SK-N-SH treated with all-trans-retinoic acid at 6 μM for 48 hours (cell line): ENCODE data around the gene GALNT7.

Source experiments
- ATAC-seq: fragments of 200-7000 bp; cut with Tn5 transposase; 3 replicates; pipeline ENCODE4 v1.9.1; 2020; ENCODE audit warnings: mild to moderate bottlenecking, moderate library complexity
- ARNTL ChIP-seq: fragments of 450-650 bp; formaldehyde crosslinking; IDR thresholded peaks from 2 replicates; pipeline ENCODE4 v1.5.0; 2020; ENCODE audit warnings: low read depth, mild to moderate bottlenecking, moderate library complexity, borderline replicate concordance
- BACH2 ChIP-seq: fragments of 250-450 bp; sonication (Bioruptor Pico); IDR thresholded peaks from 2 replicates; pipeline ENCODE4 v1.9.0; 2021; ENCODE audit warnings: mild to moderate bottlenecking, borderline replicate concordance
- CSDC2 ChIP-seq: fragments of 250-450 bp; sonication (Bioruptor Pico); IDR thresholded peaks from 2 replicates; pipeline ENCODE4 v1.5.0; 2020; ENCODE audit warnings: mild to moderate bottlenecking, moderate library complexity
- ESRRG ChIP-seq: fragments of 250-450 bp; sonication (Bioruptor Pico); IDR thresholded peaks from 2 replicates; pipeline ENCODE4 v1.6.1; 2021; ENCODE audit warnings: mild to moderate bottlenecking
- ISL1 ChIP-seq: fragments of 250-450 bp; sonication (Bioruptor Pico); IDR thresholded peaks from 2 replicates; pipeline ENCODE4 v2.1.2; 2022; ENCODE audit warnings: mild to moderate bottlenecking, moderate library complexity
- PPARA ChIP-seq: fragments of 250-450 bp; sonication (Bioruptor Pico); IDR thresholded peaks from 2 replicates; pipeline ENCODE4 v1.5.0; 2020; ENCODE audit warnings: mild to moderate bottlenecking, borderline replicate concordance
- SNAI2 ChIP-seq: fragments of 250-450 bp; sonication (Bioruptor Pico); IDR thresholded peaks from 2 replicates; pipeline ENCODE4 v1.5.0; 2020; ENCODE audit warnings: mild to moderate bottlenecking, moderate library complexity
- TCF4 ChIP-seq: fragments of 250-450 bp; sonication (Bioruptor Pico); IDR thresholded peaks from 2 replicates; pipeline ENCODE4 v1.8.0; 2021; ENCODE audit warnings: mild to moderate bottlenecking, moderate library complexity, borderline replicate concordance
- TOX ChIP-seq: fragments of 250-450 bp; sonication (Bioruptor Pico); IDR thresholded peaks from 2 replicates; pipeline ENCODE4 v1.8.0; 2021; ENCODE audit warnings: mild to moderate bottlenecking, moderate library complexity, borderline replicate concordance
- TSHZ2 ChIP-seq: fragments of 250-450 bp; sonication (Bioruptor Pico); IDR thresholded peaks from 2 replicates; pipeline ENCODE4 v1.5.0; 2020; ENCODE audit warnings: mild to moderate bottlenecking, moderate library complexity
- ZC3H10 ChIP-seq: fragments of 250-450 bp; sonication (Bioruptor Pico); IDR thresholded peaks from 2 replicates; pipeline ENCODE4 v1.5.1; 2021; ENCODE audit warnings: mild to moderate bottlenecking, moderate library complexity
- ZFP3 ChIP-seq: fragments of 250-450 bp; sonication (Bioruptor Pico); IDR thresholded peaks from 2 replicates; pipeline ENCODE4 v1.5.0; 2020; ENCODE audit warnings: mild to moderate bottlenecking, moderate library complexity
- ZFP30 ChIP-seq: fragments of 450-650 bp; formaldehyde crosslinking; IDR thresholded peaks from 2 replicates; pipeline ENCODE4 v1.5.0; 2022; ENCODE audit warnings: mild to moderate bottlenecking, moderate library complexity
- ZNF565 ChIP-seq: fragments of 450-650 bp; formaldehyde crosslinking; conservative IDR thresholded peaks from 2 replicates; pipeline ENCODE4 v1.5.0; 2020; ENCODE audit warnings: low read depth, mild to moderate bottlenecking, moderate library complexity
- ZNF70 ChIP-seq: fragments of 450-650 bp; formaldehyde crosslinking; IDR thresholded peaks from 2 replicates; pipeline ENCODE4 v1.5.0; 2020; ENCODE audit warnings: mild to moderate bottlenecking, moderate library complexity
- ZNF8 ChIP-seq: fragments of 450-650 bp; formaldehyde crosslinking; IDR thresholded peaks from 2 replicates; pipeline ENCODE4 v1.5.0; 2020; ENCODE audit warnings: mild to moderate bottlenecking, moderate library complexity
- TF ChIP-seq, protein P1 (sequence below): fragments of 250-450 bp; sonication (Bioruptor Pico); IDR thresholded peaks from 2 replicates; pipeline ENCODE4 v1.8.0; 2021; ENCODE audit warnings: low read depth, mild to moderate bottlenecking, moderate library complexity, borderline replicate concordance
- TF ChIP-seq, protein P2 (sequence below): fragments of 250-450 bp; sonication (Bioruptor Pico); IDR thresholded peaks from 2 replicates; pipeline ENCODE4 v1.5.1; 2020; ENCODE audit warnings: low read depth, mild to moderate bottlenecking, moderate library complexity
- TF ChIP-seq, protein P3 (sequence below): fragments of 250-450 bp; sonication (Bioruptor Pico); IDR thresholded peaks from 2 replicates; pipeline ENCODE4 v1.5.1; 2021; ENCODE audit warnings: mild to moderate bottlenecking, moderate library complexity
- TF ChIP-seq, protein P4 (sequence below): fragments of 250-450 bp; sonication (Bioruptor Pico); IDR thresholded peaks from 2 replicates; pipeline ENCODE4 v1.8.0; 2020; ENCODE audit warnings: mild to moderate bottlenecking, moderate library complexity, borderline replicate concordance

Gene GALNT7

DNA sequence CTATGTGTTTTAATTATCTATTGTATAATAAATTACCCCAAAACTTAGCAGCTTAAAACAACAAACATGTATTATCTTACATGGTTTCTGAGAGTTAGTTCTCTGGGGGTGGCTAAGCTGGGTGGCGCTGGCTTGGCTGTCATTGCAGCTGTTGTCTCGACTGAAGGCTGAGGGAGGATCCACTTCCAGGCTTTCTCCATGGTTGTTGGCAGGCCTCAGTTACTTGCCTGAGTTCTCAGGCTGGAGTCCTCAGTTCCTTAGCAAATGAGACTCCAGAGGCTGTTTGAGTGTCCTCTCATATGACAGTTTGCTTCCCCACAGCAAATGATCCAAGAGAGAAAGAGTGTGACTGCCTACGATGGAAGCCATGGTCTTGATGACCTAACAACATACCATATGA is 23.5 kb upstream of the GALNT7 start:
- TF ChIP-seq PPARA (CRISPR knock-in tag) (no peak), ZNF565 (no peak), ZNF8 (CRISPR knock-in tag) (no peak), BACH2 (CRISPR knock-in tag) (no peak), ZFP3 (no peak), TOX (CRISPR knock-in tag) (no peak), ZFP30 (CRISPR knock-in tag) (no peak), ZC3H10 (CRISPR knock-in tag) (no peak), SNAI2 (no peak), ISL1 (no peak), ARNTL (CRISPR knock-in tag) (no peak), CSDC2 (CRISPR knock-in tag) (no peak), TCF4 (CRISPR knock-in tag) (no peak), ZNF70 (CRISPR knock-in tag) (no peak)
- TF ChIP-seq, protein P1, sequence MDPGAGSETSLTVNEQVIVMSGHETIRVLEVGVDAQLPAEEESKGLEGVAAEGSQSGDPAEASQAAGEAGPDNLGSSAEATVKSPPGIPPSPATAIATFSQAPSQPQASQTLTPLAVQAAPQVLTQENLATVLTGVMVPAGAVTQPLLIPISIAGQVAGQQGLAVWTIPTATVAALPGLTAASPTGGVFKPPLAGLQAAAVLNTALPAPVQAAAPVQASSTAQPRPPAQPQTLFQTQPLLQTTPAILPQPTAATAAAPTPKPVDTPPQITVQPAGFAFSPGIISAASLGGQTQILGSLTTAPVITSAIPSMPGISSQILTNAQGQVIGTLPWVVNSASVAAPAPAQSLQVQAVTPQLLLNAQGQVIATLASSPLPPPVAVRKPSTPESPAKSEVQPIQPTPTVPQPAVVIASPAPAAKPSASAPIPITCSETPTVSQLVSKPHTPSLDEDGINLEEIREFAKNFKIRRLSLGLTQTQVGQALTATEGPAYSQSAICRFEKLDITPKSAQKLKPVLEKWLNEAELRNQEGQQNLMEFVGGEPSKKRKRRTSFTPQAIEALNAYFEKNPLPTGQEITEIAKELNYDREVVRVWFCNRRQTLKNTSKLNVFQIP (CRISPR knock-in tag), result no peak
- TF ChIP-seq, protein P2, sequence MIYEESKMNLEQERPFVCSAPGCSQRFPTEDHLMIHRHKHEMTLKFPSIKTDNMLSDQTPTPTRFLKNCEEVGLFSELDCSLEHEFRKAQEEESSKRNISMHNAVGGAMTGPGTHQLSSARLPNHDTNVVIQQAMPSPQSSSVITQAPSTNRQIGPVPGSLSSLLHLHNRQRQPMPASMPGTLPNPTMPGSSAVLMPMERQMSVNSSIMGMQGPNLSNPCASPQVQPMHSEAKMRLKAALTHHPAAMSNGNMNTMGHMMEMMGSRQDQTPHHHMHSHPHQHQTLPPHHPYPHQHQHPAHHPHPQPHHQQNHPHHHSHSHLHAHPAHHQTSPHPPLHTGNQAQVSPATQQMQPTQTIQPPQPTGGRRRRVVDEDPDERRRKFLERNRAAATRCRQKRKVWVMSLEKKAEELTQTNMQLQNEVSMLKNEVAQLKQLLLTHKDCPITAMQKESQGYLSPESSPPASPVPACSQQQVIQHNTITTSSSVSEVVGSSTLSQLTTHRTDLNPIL (CRISPR knock-in tag), result no peak
- TF ChIP-seq, protein P3, sequence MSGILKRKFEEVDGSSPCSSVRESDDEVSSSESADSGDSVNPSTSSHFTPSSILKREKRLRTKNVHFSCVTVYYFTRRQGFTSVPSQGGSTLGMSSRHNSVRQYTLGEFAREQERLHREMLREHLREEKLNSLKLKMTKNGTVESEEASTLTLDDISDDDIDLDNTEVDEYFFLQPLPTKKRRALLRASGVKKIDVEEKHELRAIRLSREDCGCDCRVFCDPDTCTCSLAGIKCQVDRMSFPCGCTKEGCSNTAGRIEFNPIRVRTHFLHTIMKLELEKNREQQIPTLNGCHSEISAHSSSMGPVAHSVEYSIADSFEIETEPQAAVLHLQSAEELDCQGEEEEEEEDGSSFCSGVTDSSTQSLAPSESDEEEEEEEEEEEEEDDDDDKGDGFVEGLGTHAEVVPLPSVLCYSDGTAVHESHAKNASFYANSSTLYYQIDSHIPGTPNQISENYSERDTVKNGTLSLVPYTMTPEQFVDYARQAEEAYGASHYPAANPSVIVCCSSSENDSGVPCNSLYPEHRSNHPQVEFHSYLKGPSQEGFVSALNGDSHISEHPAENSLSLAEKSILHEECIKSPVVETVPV, result no peak
- no peak for ATAC-seq

- TF ChIP-seq, protein P3, result no peak
- no peak for TF ChIP-seq SNAI2
- TF ChIP-seq TCF4 (CRISPR knock-in tag), result no peak
- no peak for TF ChIP-seq PPARA (CRISPR knock-in tag)
Observed at GRCh38 chr4:173146456-173146855, 22.2 kb upstream of the GALNT7 start.

GRCh38 chr4:173151496-173151895 is 17.1 kb upstream of the GALNT7 start:
- TF ChIP-seq TCF4 (CRISPR knock-in tag), result peak; percentile 28; the same call in 1 of the 2 replicates
- no peak for TF ChIP-seq ZFP30 (CRISPR knock-in tag)
- TF ChIP-seq, all 23 proteins: peak for 1
- no peak for ATAC-seq

More at GRCh38 chr4:173146456-173146855, 22.2 kb upstream of the GALNT7 start:
- no peak for ATAC-seq

DNA sequence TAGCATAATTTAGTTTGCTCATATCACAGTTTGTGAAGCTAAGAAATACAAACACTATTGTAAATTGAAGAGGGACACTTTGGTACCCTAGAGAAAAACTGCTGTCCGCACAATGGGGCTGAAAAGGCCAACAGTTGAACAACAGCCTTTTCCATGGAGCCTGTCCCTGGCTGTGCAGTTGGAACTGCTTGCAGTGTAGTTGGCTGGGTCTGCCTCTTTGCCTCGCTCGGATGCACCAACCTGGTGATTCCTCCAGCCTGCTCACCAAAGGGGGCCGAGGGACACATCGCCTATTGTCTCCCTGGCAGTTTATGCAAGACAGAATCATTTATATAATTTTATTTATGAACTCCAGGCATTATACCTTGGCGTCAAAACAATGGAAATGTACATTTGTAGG is 16.5 kb upstream of the GALNT7 start:
- no peak for TF ChIP-seq ESRRG (CRISPR knock-in tag)
- ATAC-seq, result no peak

GRCh38 chr4:173153445-173153844 is 15.2 kb upstream of the GALNT7 start:
- no peak for ATAC-seq
- no peak for TF ChIP-seq ZNF8 (CRISPR knock-in tag)
- no peak for TF ChIP-seq TSHZ2 (CRISPR knock-in tag)
- TF ChIP-seq, protein P4, sequence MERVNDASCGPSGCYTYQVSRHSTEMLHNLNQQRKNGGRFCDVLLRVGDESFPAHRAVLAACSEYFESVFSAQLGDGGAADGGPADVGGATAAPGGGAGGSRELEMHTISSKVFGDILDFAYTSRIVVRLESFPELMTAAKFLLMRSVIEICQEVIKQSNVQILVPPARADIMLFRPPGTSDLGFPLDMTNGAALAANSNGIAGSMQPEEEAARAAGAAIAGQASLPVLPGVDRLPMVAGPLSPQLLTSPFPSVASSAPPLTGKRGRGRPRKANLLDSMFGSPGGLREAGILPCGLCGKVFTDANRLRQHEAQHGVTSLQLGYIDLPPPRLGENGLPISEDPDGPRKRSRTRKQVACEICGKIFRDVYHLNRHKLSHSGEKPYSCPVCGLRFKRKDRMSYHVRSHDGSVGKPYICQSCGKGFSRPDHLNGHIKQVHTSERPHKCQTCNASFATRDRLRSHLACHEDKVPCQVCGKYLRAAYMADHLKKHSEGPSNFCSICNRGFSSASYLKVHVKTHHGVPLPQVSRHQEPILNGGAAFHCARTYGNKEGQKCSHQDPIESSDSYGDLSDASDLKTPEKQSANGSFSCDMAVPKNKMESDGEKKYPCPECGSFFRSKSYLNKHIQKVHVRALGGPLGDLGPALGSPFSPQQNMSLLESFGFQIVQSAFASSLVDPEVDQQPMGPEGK, result no peak
- no peak for TF ChIP-seq ZNF565
- TF ChIP-seq ARNTL (CRISPR knock-in tag), result no peak
- TF ChIP-seq, protein P3, result no peak
- TF ChIP-seq, protein P1 (CRISPR knock-in tag), result no peak
- TF ChIP-seq ZFP3, result no peak
- no peak for TF ChIP-seq TCF4 (CRISPR knock-in tag)
- no peak for TF ChIP-seq TOX (CRISPR knock-in tag)
